Measurements from ENCODE around the gene ATP1A2.

The ATP1A2 gene

DNA sequence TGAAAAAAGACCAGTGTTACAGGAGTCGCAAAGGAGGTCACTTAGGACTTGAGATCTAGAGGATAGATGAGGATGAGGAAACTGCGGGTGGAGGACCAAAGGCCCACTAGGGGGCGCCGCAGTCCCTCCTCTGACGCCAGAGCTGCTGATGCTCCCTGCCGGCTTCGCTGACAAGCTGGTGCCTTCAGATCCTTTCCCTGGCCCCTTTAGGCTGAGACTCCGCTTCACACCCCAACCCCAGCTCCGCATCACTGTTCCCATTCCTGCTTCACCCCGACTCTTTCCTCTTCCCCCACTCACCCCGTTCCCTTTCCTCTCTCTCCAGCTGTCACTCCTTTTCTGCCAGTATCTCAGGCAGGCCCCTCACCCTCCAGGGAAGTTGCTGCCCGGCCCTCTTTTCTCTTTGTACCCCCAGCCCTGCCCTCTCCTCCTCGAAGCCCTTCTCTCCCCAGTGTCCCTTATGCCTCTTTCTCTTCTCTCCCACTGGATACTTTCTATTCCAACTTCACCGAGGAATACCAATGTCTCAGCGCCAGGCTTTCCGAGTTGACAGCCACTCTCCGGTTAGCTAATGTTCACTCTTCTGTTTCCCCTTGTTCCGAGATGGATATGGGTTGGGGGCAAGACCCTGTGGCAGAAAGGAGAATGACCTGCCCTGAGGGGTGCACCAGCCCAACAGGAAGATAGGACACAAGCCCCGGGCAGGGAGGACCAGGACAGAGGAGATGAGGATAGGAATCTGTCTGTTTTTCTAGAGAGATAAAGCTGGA is 29.7 kb upstream of the ATP1A2 start:
- DNase-seq (ENCODE audit: low read depth, low spot score) = no peak

DNA sequence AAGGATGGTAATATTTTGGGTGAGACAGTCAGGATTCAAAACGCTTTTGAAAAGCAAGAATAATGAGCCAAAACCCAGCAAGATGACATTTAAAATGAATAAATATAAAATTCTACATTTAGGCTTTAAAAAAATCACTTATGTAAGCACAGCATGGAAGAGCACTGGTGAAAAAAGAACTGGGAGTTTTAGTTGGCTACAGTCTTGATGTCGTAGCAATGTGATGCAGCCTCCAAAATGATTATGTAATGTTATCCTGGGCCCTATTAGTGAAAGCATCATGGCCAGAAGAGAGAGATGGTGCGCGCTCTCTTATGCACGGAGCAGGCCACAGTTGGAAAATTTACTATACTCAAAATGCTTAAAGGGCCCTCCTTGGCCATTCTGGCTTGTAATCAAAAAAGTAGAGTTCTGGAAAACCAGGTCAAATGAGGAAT is 29.1 kb upstream of the ATP1A2 start:
- no peak for DNase-seq (ENCODE audit: low read depth, low spot score)

DNA sequence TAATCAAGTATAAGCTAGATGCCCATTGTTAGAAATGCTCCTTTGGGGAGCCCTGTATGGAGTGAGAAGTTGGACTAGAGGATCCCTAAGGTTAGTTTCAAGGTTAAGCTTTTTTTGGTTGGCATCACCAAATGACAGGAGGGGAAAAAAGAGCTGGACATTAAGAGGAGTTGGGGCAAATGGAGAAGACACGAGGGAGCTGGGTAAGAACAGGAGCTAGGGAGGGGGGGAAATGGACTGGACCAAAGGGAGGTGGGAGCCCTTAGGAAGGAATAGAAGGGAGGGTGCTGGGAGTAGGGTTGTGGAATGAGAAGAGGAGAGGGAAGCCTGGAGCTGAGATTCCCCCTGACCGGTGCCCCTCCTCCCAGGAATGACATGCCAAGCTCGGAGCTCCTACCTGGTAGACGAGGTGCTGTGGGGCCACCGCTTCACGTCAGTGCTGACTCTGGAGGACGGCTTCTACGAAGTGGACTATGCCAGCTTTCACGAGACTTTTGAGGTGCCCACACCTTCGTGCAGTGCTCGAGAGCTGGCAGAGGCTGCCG is 28.4 kb upstream of the ATP1A2 start:
- no peak for DNase-seq (ENCODE audit: low read depth, low spot score)

DNA sequence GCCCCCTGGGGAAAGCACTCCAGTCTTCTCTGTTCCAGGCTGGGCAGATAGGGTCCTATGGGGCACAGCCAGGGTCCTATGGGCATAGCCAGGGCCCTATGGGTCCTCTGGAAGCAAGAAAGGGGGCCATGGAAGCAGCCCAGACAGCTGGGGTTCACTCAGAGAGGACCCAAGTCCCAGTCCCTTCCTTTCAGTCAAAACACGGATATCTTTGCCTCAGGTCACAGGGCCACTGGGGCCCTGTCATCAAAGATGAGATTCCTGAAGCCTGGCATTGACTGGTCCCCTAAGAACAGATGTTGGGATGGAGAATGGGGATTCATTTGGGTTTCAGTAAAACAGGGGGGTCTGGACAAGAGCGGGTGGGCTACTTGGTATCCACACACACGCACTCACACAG is 25.7 kb upstream of the ATP1A2 start:
- DNase-seq (ENCODE audit: low read depth, low spot score) = no peak

DNA sequence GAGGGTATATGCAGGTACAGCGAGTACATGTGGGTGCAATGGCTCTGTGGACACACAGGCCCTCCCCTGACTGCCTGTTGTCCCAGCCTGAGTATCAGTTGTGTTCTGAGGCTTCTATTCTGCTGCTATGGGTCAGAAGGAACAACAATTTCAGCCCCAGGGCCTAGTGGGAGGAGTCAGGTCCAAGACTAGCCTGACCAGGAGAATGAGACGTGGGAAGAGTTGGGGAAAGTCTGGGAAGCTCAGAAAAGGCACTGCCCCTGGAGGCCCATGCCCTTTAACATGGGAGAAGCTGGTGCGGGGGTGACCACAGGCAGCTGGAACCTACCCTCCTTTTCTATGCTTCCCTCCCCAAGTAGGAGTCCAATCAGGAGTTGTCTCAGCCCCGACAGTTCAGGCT is 24.8 kb upstream of the ATP1A2 start:
- DNase-seq (ENCODE audit: low read depth, low spot score) = no peak

DNA sequence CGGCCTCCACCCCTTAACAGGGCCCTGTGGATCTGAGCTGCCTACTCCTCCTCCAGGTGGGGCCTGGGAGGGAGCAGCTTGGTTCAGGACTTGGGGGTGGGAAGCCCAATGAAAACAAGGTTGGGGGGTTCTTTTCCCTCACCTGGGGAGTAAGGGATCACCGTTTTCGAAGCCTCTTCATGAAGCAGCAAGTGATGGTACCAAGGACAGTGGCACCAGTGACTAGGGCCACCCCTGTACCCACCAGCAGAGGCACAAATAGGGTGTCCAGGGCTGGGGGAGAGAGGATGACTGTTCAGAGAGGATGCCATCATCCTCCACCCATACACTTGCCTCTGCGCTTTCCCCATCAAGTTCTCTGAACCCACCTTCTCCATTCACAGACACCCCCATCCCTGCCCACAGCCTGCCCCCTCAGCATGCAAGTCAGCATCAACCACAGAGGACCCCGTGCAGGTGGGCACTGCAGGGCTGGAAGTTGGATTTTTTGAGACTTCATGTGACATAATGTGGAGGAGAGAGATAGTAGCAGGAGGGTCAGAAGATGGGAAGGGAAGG is 23.8 kb upstream of the ATP1A2 start:
- no peak for DNase-seq (ENCODE audit: low read depth, low spot score)

DNA sequence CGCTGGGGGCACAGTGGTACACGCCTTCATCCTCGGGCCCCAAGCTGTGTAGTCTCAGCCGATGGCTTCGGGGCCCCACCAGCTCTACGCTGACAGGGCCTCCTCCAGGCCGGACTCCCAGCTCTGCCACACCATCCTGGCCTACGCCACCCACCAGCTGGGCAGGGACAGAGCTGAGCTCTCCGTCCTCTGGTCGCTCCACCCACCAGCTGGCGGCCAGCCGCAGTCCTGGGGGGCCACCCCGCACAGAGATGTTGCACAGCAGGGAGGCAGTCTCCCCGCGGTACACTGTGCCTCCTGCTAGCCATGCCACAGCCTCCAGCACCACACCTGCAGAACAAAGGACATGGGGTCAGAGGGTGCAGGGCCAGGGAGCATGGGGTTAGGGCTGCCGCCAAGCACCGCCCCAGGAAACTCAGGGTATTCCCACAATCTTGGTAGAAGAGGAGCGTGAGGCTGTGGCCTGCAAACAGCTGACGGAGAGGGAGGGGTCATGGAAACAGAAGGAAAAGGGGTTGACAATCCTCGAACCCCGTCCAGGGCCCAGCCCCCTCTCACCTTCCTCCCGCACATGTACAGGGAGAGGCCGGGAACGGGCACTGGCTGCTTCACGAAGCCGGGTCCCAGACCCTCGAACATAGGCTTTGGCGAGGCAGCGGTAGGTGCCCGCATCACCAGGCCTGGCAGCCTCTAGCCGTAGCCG is 23.0 kb upstream of the ATP1A2 start:
- no peak for DNase-seq (ENCODE audit: low read depth, low spot score)

DNA sequence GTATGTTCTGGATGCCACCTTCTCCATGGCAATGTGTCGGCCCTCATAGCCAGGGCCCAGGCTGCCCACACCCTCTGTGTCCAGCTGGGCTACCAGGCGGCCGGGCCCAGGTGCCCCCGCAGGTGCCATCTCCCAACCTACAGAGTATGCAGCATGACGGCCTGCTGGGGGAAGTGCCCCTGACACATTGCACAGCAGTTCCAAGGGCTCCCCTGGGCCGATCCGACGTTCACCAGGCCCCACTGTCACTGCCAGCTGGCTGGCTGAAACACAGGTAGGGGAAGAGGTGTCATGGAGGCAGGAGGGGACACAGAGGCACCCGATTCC is 22.5 kb upstream of the ATP1A2 start:
- no peak for DNase-seq (ENCODE audit: low read depth, low spot score)

DNA sequence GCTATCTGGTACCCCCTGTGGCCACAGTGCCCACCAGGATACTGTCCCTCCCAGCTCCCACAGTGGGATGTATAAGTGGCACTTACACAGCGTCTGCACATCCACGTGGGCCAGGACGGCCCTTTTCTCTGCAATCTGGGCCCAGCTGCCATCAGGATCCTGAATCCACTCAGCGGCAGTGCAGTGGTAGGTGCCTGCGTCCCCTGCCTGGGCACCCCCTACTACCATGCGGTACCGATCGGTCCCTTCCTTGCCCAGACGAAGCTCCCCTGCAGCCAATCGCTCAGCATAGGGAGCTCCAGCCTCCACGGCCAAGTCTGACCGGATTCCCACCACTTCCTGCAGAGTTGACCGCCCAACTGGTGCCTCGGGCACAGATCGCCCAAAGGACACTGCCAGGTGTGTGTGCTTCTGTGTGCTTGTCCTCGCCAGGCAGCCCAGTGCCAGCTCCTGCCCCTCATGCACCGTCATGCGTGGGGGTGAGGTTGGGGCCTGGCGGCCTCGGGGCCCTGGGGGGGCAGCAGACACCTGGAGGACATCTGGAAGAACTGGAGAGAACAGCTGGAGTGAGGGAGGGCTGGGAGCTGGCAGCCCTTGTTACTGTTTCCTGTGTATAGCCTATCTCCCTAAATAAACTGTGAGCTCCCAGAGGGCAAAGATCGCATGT is 21.8 kb upstream of the ATP1A2 start:
- DNase-seq (ENCODE audit: low read depth, low spot score) = no peak

DNA sequence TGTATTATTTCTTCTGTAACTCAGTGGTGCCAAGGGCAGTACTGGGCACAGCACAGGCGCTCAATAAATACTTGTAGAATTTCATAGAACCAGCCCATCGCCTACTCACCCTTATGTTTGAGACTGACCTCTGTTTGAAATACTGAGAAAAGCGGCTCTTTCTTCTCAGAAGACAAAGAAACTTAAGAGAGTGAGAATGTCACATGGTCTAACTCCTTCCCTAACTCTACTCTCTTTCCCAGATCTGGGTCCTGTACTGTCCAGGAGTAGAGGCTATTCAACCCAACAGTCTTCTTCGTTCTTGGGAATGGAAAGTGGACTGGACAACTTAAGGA is 21.3 kb upstream of the ATP1A2 start:
- DNase-seq (ENCODE audit: low read depth, low spot score) = no peak

DNA sequence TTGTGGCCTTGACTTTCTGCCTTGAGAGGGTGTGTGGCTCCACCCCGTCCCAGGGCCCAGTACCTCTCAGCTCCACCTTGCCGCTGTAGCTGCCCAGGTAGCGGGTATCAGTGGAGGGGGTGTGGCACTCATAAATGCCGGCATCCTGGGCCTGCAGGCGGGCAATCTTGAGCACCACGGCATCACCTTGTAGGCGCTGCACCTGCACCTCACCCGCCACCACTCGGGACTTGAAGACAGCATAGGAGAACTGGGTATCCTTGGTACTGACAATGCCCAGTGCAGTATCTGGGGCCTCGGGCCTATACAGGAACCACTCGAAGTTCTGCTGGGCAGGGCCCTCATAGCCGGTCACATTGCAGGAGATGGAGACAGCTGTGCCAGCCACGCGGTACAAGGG is 20.8 kb upstream of the ATP1A2 start:
- no peak for DNase-seq (ENCODE audit: low read depth, low spot score)

DNA sequence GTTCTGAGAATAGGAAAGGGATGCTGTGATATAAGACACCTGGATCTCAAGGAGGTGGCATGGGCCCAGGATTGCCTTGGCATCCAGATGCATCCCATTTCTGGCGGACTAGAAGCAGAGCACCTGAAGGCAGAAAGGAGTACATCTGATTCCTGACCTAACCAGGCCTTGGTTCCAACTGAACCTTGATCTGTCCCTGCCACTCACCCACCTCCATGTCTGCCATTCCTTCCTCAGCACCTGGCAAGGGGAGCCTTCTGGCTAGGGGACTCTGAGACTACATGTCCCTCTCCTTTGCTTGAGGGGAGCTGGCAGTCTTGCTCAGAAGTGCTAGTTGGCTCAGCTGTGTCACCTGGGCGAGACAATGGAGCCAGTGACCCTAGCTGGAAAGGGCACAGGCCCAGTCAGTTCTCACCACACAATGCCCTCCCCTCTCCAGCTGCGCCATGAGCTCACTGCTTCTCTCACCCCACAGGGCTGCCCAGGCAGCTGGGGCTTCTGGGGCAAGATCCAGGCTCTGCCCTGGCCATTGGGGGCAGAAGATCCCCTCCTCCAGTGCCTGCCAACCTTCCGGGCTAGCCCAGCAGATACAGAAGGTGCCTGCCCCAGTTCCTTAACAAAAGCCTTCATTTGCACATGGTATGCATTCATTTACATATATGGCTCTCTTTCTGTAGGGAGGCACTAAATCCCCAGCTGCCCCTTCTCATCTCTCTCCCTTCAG is 20.0 kb upstream of the ATP1A2 start:
- no peak for DNase-seq (ENCODE audit: low read depth, low spot score)

DNA sequence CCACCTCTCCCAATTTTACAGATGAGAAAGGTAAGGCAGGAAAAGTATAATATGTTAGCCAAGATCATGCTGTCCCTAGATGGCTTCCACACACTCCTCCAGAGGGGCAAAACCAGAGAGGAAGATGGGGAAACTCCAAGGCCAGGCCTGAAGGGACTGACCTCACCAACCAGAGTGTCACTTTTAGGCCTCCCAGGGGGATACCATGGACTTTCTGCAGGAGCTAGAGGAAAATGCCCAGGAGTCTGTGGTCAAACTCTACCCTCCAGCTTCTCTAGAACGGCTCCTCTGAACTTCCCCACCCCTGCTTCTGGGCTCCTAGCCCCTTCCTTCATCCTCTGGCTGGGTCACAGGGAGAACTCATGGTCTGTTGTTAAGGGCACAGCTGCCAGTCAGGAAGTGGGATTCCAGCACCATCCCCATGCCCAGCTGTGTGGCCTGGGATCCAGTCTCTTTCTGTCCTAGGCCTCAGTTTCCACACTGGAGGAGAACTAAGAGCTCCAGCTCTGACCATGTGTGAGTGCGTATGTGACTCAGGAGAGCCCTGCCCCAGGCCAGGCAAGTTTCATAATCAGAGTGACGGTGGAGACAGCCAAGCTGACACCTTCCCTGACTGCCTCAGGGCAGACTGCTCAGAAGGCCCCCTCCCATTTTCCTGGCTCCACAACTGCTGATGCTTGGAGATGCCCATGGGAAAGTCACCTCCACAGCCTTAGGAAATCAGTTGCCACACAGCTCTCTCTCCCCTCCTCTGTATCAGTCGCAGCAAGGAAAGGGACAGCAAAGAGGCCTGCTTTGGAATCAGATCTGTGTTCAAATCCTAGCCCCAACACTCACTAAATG is 19.1 kb upstream of the ATP1A2 start:
- no peak for DNase-seq (ENCODE audit: low read depth, low spot score)

DNA sequence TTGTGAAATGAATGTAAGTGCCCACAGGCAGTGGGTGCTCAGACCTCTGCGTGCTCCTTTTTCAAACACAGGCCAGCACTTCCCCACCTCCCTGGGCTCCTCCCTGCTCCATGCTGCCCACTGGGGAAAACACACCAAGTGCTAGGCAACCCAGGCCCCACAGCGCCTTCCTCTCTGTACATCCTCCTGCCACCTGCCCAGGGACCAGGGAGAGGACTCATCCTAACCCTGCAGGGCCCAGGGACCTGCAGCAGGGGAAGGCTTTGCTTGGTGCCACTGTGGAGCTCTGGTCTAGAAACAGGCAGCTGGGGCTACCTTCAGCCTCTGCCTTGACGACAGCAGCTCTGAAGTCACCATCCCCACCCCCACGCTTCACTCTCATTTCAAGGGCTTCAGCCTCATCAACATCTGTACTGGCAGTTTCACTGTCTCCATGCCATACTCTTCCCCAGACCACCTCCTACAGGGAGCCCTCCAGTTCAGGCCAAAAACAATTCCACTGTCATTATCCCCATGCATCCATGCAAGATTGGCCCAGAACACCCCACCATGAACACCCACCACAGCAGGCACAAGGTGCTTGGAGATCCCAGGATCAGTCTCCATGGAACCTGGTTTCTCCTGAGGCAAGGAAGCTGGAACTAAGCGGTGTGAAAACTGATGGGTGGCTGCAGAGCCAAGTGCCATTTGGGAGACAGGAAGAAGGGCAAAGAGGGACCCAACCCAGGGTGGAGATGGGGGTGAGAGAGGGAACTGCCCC is 18.2 kb upstream of the ATP1A2 start:
- DNase-seq (ENCODE audit: low read depth, low spot score) = no peak

DNA sequence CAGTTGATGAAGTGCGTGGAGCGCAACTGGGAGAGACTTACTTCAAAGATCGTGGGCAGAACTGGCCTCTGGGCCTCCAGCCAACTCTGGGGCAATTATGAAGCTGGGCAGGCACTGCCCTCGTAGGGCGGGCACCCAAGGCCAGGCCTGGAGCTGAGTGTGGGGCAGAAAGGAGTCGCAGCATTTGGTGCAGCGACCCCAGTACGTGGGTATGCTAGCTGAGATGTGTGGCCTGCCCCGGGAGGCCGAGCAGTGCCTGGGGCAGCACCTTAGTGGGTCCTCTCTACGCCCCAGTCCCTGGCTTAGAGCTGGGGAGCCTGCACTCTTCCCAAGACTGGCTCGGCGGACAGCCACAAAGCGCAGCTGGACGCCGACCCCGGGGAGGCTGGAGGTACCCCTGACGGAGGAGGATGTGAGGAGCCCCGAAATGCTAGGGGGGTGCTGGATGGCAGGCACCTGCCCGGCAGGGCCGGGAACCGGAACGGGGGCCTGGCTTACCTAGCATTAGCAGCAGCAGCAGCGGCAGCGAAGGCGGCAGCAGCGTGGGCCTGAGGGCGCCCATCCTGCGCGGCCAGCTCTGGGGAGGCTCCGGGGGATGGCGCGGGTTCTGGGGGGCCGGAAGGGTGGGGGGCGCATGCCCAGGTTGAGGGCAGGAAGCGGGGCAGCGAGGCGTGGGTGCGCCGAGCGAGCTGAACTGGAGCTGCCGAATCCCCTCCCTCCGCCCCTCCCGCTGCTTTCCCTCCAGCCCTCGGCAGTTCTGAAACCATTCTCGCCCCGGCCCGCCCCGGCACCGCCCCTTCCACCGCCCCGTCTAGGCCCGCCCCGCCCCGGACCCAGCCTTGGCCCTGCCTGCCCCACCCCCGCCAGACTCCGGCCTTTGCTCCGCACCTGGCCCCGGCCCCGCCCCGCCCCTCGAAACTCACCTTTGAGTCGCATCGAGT is 17.4 kb upstream of the ATP1A2 start, which contains the start of gene IGSF8:
TSS of gene IGSF8 (minus strand) at position 709 of the 941 bp plus-strand sequence. CDS start at position 562, 147 bp downstream.
- DNase-seq (ENCODE audit: low read depth, low spot score) = no peak

DNA sequence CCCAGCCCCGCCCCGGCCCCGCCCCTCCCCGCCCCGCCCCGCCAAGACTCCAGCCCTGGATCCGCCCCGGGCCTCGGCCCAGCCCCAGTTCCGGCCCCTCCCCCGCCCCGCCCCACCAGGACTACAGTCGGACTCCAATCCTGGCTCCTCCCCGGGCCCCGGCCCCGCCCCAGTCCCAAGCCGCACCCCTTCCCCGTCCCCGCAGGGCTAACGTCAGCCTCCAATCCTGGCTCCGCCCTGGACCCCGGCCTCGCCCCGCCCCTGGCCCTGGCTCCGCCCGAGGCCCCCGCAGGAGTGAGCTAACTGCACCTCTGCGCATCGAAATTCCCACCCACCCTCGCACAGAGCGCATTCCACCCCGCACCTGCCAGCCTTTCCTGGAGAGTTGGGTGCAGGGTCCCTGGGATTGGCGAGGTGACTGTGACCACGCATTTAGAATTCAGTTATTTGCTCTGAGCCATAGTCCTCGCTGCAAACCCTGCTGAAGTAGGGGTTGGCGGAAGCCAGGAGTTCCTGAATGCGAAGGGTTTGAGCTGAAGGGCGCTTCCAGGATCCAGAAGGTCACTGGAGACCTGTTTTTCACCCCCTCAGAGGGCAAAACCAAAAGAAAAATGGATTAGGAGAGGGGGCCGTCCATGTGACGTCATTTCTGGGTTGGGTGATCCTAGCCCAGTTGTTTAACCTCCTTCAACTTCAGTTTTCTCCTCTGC is 16.6 kb upstream of the ATP1A2 start:
- DNase-seq (ENCODE audit: low read depth, low spot score) = peak; percentile 81

DNA sequence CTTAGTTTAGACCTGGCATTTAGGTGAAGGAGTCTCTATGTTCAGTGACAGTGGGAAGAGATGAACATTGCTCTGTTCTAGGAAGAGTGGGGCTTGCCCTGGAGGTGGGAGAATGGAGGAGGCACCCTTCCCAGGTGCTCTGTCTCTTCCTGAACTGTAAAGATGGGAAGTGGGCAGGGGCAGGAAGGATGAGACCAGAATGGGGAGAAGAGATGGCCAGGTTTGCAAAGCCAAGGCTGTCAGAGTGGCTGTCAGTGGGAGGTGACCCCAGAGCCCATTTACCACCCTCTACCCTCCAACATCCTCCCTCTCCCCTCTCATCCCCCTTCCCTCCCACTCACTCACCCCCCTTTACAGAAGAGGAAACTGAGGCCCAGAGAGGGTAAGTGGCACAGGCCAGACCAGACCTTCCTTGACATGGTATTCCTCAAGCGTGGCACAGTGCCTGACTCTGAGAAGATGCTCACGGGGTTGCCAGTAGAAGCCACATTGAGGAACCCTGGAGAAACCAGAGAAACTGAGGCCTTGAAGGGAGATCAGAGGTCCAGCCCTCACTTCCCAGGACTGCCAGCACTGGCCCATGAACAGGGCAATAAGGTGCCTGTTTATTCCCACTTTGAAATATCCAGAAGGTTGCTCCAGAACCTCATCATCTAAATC is 15.7 kb upstream of the ATP1A2 start:
- DNase-seq (ENCODE audit: low read depth, low spot score) = no peak
